SU-DHL-6 (cell line): ENCODE measurements around the gene NUPR1.

Experiments used
- H2AFZ ChIP-seq: fragments of 200-600 bp; sonication (generic); 2 replicates; pipeline ENCODE4 v1.6.1; 2014; ENCODE audit warnings: low read depth, mild to moderate bottlenecking, moderate library complexity, mixed read lengths, antibody characterized with exemption, low read length; ENCODE audit not compliant: severe bottlenecking
- H3F3A ChIP-seq: fragments of 200-600 bp; shearing (Covaris generic); 2 replicates; pipeline ENCODE4 v1.6.0; 2016; ENCODE audit warnings: antibody characterized with exemption, mild to moderate bottlenecking; ENCODE audit not compliant: insufficient read depth
- H3K27ac ChIP-seq: fragments of 200-600 bp; sonication (generic); 2 replicates; pipeline ENCODE4 v1.5.1; 2016; ENCODE audit warnings: low read depth, mild to moderate bottlenecking, low read length, moderate library complexity, mixed read lengths
- H3K27me3 ChIP-seq: fragments of 200-600 bp; sonication (generic), shearing (Covaris generic); 2 replicates; pipeline ENCODE4 v1.6.0; 2014; ENCODE audit warnings: mild to moderate bottlenecking, low read length
- H3K36me3 ChIP-seq: fragments of 200-600 bp; sonication (generic); 2 replicates; pipeline ENCODE4 v1.6.1; 2014; ENCODE audit warnings: mild to moderate bottlenecking, low read length, mixed read lengths
- H3K4me2 ChIP-seq: fragments of 300-600, 200-600 bp; shearing (Covaris generic), sonication (generic); 2 replicates; pipeline ENCODE4 v1.6.0; 2014; ENCODE audit warnings: low read length, low read depth, mild to moderate bottlenecking; ENCODE audit not compliant: poor library complexity, severe bottlenecking
- H3K4me3 ChIP-seq: fragments of 200-600 bp; sonication (generic); 2 replicates; pipeline ENCODE4 v1.5.1; 2014; ENCODE audit warnings: antibody characterized with exemption, low read length, mild to moderate bottlenecking, mixed read lengths; ENCODE audit not compliant: insufficient read depth, poor library complexity, severe bottlenecking
- H3K79me2 ChIP-seq: fragments of 200-600 bp; sonication (generic); 2 replicates; pipeline ENCODE4 v1.6.1; 2014; ENCODE audit warnings: mild to moderate bottlenecking, low read length, moderate library complexity; ENCODE audit not compliant: insufficient read depth
- H3K9ac ChIP-seq: fragments of 200-600 bp; sonication (generic); 2 replicates; pipeline ENCODE4 v1.7.0; 2014; ENCODE audit warnings: mild to moderate bottlenecking, low read length
- H3K9me2 ChIP-seq: fragments of 200-600 bp; sonication (generic); replicated peaks from 2 replicates; pipeline ENCODE4 v1.6.1; 2014; ENCODE audit warnings: low read length; ENCODE audit not compliant: insufficient read depth
- H3K9me3 ChIP-seq: fragments of 200-600 bp; sonication (generic); 2 replicates; pipeline ENCODE4 v1.6.1; 2014; ENCODE audit warnings: low read length, mixed read lengths; ENCODE audit not compliant: insufficient read depth
- H4K20me1 ChIP-seq: fragments of 200-600 bp; sonication (generic); 2 replicates; pipeline ENCODE4 v1.6.1; 2014; ENCODE audit warnings: low read depth, mild to moderate bottlenecking, antibody characterized with exemption, low read length, moderate library complexity, mixed read lengths
- EZH2phosphoT487 ChIP-seq: fragments of 200-600 bp; sonication (generic), shearing (Covaris generic); conservative IDR thresholded peaks from 2 replicates; pipeline ENCODE4 v1.6.1; 2018; ENCODE audit warnings: mild to moderate bottlenecking, antibody characterized with exemption, low read length, moderate library complexity, mixed read lengths
- TF ChIP-seq, protein P1 (sequence below): fragments of 200-600 bp; sonication (generic); IDR thresholded peaks from one replicate; pipeline ENCODE4 v1.5.1; 2017; ENCODE audit warnings: antibody characterized with exemption, mild to moderate bottlenecking, low read length, moderate library complexity; ENCODE audit not compliant: insufficient read depth, poor library complexity, severe bottlenecking

Gene NUPR1

GRCh38 chr16:28537964-28538732 is 626 bp downstream of the NUPR1 start:
- no peaks in the 10 kb centered on the region for H3F3A ChIP-seq
- H3K4me3 ChIP-seq, result no peak overlapping the region
- TF ChIP-seq EZH2phosphoT487, result no peak
- TF ChIP-seq, protein P1, sequence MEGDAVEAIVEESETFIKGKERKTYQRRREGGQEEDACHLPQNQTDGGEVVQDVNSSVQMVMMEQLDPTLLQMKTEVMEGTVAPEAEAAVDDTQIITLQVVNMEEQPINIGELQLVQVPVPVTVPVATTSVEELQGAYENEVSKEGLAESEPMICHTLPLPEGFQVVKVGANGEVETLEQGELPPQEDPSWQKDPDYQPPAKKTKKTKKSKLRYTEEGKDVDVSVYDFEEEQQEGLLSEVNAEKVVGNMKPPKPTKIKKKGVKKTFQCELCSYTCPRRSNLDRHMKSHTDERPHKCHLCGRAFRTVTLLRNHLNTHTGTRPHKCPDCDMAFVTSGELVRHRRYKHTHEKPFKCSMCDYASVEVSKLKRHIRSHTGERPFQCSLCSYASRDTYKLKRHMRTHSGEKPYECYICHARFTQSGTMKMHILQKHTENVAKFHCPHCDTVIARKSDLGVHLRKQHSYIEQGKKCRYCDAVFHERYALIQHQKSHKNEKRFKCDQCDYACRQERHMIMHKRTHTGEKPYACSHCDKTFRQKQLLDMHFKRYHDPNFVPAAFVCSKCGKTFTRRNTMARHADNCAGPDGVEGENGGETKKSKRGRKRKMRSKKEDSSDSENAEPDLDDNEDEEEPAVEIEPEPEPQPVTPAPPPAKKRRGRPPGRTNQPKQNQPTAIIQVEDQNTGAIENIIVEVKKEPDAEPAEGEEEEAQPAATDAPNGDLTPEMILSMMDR, result no peak
- no peak overlapping the region for H3K4me2 ChIP-seq
- no peak overlapping the region for H3K9ac ChIP-seq
- no peaks in the 10 kb centered on the region for H4K20me1 ChIP-seq
- H3K36me3 ChIP-seq, result no peaks in the 10 kb centered on the region
- no peak overlapping the region for H3K27ac ChIP-seq
- H2AFZ ChIP-seq, result no peak overlapping the region
- H3K9me3 ChIP-seq, result no peaks in the 10 kb centered on the region
- H3K9me2 ChIP-seq, result no peaks in the 10 kb centered on the region
- H3K79me2 ChIP-seq, result no peaks in the 10 kb centered on the region
- no peaks in the 10 kb centered on the region for H3K27me3 ChIP-seq

DNA sequence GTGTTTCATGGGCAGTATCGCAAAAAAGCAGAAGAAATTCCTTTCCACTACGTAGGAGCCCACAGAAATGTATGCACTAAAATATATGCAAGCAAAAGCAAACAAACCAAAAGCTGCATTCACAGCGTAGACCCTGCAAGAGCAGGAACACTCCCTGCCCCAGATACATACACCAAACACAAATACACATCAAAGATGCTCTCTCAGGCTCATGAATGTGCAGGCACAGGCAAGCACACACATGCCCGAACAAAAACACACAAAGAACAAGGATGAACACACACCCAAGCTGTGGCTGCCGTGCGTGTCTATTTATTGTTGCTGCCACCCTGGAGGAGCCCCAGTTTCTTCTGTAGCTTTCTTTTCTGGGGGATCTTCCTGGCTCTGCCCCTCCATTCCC is 1.7 kb downstream of the NUPR1 start:
- Histone ChIP-seq H3K4me3 (no peak overlapping the region), H3K27me3 (no peaks in the 10 kb centered on the region), H2AFZ (no peak overlapping the region), H3K9ac (no peak overlapping the region), H3K4me2 (no peak overlapping the region), H3K9me3 (no peaks in the 10 kb centered on the region), H4K20me1 (no peaks in the 10 kb centered on the region), H3K36me3 (no peaks in the 10 kb centered on the region), H3F3A (no peaks in the 10 kb centered on the region), H3K27ac (no peak overlapping the region), H3K9me2 (no peaks in the 10 kb centered on the region), H3K79me2 (no peaks in the 10 kb centered on the region)
- TF ChIP-seq, protein P1, result no peak
- TF ChIP-seq EZH2phosphoT487, result no peak

- H3K36me3 ChIP-seq, result no peaks in the 10 kb centered on the region
- H3K27ac ChIP-seq, result no peak overlapping the region
- no peak overlapping the region for H3K4me3 ChIP-seq
- no peak overlapping the region for H3K9ac ChIP-seq
- no peak overlapping the region for H2AFZ ChIP-seq
- H3K9me3 ChIP-seq, result no peaks in the 10 kb centered on the region
- H3K9me2 ChIP-seq, result no peaks in the 10 kb centered on the region
- no peak overlapping the region for H3K4me2 ChIP-seq
- H4K20me1 ChIP-seq, result no peaks in the 10 kb centered on the region
- TF ChIP-seq, protein P1, result no peak
- TF ChIP-seq EZH2phosphoT487, result no peak
- H3K27me3 ChIP-seq, result no peaks in the 10 kb centered on the region
- H3K79me2 ChIP-seq, result no peaks in the 10 kb centered on the region
- no peaks in the 10 kb centered on the region for H3F3A ChIP-seq
Measured at GRCh38 chr16:28534542-28535373, 4.0 kb downstream of the NUPR1 start.
